HUDEP-2 (cell line): ENCODE results near the gene CHRNG.
"Not testable (repeated sequence)": the region's sequence is repeated elsewhere in the genome, so short reads cannot be mapped to it uniquely, and the experiment has no call there.

ENCODE experiments used
- DNase-seq, 76 experiments: peaks; one replicate each; lab custom pipeline; 2025; ENCODE audit not compliant: unreplicated experiment in 76 of 76; lab: John Stamatoyannopoulos, UW

The CHRNG gene

DNA sequence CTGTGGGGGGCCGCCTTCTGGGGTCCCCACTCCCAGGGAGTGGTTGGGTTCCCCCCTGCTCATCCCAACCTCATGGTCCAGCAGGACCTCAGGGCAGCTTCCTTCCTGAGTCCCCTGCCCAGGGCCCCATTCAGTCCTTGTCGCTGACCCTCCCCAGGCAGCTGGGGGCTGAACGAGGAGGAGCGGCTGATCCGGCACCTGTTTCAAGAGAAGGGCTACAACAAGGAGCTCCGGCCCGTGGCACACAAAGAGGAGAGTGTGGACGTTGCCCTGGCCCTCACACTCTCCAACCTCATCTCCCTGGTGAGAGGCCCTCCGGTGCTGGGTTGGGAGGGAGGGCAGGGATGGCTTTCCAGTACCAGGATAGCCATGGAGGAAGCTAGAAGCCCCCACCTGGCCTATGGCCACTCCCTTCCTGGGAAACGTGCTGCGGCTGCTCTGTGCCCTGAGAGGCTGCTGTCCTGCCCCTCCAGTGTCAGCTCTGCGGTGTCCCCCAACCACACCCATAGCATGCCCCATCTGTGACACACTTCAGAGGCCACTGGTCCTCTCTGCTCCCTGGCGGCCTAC lies 13.0 kb upstream of the CHRNG start:
- no peak for DNase-seq

DNA sequence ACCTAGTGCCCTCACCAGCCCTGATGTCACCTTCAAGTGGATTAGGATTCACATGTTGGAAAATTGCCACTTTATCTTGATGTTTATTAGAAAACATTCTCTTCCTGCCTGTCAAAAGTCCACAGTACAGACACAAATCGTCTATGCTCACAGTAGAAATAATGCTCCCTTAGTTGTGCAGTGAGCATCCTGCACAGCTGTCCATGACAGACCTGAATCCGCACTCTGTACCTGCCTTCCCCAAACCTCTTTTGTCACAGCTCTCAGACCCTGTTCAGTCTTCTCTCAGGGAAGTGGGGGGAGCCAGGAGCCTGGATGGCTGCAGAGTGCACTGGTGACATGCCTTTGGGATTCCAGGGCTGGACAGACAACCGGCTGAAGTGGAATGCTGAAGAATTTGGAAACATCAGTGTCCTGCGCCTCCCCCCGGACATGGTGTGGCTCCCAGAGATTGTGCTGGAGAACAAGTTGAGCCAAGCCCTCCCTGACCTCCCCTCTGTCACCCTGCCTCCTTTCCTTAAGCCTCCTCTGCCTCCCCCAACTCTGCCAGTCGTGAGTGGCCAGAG lies 11.5 kb upstream of the CHRNG start:
- DNase-seq: no peak

DNA sequence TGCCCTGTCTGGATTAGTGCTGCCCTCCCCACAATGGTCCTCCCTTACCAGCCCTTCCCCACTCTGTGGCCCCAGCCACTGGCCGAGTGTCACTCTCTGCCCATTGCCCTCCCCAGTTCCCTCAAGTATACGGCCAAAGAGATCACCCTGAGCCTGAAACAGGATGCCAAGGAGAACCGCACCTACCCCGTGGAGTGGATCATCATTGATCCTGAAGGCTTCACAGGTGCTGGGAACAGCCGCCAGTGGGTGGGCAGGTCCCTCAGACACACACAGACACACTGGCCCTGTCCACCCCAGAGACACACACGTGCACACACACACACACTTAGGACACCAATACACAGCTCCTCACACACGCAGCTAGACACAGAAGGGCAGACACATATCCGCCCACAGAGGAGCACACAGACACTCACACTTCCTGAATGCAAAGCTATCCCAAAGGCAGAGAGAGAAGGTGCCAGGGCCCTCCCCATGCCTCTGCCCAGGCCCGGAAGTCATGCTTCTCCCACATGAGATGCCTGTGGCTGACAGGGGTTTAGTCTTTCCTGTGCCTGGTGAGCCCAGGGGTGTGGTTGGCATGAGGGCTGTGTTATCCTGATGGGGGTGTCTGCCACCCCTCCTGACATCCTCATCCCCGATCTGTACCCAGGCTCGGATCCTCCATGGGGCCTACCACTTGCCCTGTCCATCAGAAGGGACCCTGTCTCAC lies 10.6 kb upstream of the CHRNG start:
- DNase-seq: no peak

DNA sequence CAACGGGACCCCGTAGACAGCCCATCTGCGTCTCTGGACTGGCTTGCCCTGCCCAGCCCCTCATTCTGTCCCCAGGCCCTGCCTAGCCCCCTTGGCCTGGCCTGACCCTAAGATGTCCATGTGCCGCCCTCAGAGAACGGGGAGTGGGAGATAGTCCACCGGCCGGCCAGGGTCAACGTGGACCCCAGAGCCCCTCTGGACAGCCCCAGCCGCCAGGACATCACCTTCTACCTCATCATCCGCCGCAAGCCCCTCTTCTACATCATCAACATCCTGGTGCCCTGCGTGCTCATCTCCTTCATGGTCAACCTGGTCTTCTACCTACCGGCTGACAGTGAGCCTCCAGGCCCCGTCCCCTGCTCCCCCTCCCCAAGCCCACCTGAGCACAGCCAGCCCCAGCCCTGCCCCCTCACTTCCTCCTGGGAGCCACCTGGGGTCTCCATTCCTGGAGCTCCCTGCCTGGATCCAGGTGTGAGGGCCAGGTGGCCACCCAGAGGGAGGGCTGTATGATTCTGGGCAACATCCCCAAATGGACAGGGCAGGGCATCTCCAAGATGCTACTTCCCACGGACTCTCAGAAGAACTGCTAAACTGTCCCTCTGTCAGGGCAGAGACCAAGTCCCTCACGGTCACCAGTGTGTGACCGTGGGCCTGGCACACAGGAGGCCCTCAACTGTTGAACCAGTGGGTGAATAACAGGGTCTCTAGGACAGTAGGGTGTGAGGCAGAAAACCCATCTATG lies 9.5 kb upstream of the CHRNG start:
- no peak for DNase-seq

DNA sequence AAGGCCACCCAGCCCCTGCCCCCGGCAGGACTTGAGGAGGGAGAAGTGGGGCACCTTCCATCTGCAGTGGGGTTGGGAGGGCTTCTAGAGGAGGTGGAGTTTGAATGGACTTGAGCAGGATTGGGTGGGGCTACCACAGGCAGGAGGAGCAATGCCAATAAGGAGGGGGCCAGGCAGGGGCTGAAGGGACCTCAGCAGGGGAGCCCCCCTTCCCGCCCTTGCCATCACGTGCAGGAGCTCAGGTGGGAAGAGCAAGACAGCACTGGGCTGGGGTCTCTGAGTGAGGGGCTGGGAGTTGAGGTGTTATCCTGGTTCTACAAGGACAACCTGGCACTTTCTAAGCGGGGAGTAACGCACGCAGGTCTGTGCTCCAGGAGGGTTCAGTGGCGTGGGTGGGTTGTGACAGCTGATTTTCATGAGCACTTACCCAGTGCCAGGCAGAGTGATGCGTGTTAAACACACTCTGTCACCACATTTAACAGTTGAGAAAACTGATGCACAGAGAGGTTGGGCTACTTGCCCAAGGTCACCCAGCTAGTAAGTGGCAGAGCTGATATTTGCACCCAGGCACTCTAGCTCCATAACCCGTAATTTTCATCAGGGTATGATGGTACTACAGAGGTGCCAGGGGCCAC lies 8.7 kb upstream of the CHRNG start:
- no peak for DNase-seq

DNA sequence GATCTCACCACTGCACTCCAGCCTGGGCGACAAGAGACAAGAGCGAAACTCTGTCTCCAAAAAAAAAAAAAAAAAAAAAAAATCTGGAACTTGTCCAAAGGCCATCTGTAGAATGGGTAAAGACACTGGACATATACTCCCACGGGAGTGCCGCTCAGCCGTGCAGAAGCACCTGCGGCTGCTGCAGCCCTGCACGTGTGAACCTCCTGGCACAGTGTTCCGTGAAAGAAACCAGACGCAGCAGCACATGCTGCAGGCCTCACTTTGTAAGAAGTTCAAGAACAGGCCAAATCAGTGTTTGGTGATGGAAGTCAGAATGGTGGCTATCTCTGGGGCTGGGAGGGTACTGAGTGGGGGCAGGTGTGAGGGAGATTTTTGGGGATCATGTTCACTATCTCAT lies 7.1 kb upstream of the CHRNG start:
- no peak for DNase-seq

DNA sequence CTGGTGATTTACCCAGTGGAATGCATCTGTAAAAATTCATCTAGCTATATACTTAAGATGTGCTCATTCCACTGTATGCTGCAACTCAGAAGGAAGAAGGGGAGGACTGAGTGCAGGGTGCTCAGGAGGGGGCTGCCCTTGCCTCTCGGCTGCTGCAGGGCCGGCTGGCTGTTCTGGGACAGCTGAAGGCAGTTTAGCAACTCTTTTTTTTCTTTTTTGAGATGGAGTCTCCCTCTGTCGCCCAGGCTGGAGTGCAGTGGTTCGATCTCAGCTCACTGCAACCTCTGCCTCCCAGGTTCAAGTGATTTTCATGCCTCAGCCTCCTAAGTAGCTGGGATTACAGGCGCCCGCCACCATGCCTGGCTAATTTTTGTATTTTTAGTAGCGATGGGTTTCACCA lies 6.7 kb upstream of the CHRNG start:
- not testable (repeated sequence) for DNase-seq

DNA sequence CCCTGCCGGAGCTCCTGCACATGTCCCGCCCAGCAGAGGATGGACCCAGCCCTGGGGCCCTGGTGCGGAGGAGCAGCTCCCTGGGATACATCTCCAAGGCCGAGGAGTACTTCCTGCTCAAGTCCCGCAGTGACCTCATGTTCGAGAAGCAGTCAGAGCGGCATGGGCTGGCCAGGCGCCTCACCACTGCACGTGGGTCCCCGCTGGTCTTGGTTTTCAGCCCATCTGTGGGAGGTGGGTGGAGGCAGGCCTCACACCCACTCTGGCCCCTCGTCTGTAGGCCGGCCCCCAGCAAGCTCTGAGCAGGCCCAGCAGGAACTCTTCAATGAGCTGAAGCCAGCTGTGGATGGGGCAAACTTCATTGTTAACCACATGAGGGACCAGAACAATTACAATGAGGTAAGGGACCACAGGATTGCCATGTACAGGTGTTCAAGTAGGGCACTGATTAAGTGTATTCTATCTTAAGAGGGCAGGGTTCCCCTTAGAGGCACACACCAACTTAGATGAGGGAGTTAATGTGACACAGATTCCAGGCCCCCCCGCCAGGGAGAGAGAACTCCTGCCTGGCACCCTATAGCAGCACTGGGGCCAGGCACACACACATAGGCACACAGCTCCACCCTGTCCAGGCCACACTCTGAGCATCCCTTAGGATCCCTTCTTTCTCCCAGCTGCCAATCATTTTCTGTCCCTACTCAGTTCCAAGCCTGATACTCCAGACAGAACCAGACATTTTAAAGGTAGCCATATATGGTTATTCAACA lies 5.4 kb upstream of the CHRNG start:
- peak in 2 of 76 experiments; percentile 11 to 26 for DNase-seq

DNA sequence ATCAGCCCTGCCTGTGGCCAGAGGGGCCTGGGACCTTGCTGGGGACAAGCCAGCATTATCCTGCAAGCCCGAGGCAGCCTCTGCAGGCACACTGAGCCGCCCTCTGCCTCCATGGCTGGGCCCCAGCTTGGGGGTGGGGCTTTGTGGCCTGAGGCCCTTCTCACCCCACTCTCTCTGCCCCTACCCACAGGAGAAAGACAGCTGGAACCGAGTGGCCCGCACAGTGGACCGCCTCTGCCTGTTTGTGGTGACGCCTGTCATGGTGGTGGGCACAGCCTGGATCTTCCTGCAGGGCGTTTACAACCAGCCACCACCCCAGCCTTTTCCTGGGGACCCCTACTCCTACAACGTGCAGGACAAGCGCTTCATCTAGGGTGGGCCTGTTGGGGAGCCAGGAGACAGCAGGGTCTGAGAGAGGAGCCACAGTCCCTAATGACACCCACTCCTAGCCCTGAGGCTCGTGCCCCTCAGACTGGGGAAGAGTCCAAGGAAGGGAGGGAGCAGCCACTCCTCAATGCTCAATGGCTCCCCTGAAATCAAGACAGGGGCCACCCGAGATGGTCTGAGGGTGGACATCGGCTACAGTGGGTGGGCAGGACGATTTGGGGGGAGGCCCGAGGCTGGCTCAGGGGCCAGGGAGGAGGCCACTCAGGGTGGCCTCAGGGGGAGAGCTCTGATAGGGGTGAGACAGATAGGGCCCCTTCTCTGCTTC lies 4.4 kb upstream of the CHRNG start:
- DNase-seq: no peak

DNA sequence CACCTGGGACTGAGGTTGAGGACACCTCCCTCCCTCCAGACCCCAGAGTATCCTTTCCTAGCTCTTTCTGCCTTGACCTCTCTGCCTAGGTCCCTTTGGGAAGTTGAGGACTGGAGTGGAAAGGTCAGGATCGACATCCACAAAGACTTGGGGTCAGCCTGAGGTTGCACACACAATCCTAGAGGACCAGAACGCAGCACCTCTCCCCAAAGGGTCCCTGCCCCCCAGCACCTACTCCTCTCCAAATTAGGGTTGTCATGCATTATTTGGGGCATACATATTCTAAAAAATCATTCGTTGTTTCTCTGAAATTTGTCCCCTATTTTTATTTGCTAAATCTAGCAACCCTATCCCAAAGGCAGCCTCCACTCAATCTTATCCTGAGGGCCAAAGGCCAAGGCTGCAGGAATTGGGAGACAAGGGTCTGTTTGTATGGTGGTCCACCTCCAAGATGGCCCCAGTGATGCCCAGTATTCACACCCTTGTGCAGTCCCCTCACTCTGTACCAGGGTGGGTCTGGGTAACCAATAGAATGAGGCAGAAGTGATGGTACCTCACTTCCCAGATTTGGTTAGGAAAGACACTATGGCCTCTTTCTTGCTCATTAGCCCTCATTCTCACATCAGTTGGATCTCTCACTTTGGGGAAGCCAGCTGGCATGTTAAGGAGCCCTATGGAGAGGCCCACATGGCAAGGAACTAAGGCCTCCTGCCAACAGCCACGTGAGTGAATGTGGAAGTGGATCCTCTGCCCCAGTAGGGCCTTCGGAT lies 3.5 kb upstream of the CHRNG start:
- no peak for DNase-seq

DNA sequence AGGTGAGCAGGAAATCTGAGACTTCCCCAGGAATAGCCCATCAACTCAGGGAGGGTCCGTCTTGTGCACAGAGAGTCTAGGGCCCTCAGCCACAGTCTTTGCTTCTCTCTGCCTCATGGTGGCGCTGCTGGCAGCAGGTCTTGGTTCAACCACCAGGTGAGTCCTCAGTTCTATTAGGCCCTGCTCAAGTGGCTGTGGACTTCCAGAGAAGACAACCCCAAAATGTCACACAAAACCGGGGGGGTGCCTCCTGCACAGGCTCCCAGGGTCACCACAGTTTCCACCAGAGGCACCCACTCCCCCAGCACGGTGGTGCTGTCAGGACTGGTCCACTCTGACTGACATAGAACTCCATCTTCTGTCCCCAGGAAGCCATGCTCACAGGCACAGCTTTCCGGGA lies 2.4 kb upstream of the CHRNG start:
- peak in 4 of 76 experiments; percentile 5 to 23 (median 21) for DNase-seq

DNA sequence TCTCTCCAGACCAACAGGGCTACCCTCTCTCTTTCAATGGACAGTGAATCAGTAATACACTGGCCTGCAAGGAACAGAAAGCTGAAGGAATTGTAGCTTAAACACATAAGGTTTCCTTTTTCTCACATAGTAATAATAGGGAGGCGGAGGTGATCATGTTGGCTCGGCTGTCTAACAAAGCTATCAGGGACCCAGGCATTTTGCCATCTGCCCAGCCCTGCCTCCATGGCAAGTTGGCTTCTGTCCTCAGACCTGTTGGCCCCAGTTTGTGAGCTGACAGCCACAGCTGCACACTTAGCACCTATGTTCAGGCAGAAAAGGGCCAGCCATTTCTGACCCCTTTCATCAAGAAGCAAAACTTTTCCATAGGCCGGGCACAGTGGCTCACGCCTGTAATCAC lies 2.0 kb upstream of the CHRNG start:
- DNase-seq: peak in 8 of 76 experiments; percentile 11 to 43 (median 20)

DNA sequence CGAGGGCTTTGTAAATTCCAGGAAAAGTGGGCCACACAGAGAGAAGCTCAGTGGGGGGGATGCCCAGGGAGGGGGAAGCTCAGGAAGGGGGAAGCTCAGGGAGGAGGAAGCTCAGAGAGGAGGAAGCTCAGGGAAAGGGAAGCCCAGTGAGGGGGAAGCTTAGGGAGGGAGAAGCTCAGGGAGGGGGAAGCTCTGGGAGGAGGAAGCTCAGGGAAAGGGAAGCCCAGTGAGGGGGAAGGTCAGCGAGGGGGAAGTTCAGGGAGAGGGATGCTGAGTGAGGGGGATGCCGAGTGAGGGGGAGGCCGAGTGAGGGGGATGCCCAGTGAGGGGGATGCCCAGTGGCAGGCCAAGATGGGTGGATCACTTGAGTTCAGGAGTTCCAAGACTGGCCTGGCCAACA lies 821 bp upstream of the CHRNG start:
- no peak for DNase-seq

DNA sequence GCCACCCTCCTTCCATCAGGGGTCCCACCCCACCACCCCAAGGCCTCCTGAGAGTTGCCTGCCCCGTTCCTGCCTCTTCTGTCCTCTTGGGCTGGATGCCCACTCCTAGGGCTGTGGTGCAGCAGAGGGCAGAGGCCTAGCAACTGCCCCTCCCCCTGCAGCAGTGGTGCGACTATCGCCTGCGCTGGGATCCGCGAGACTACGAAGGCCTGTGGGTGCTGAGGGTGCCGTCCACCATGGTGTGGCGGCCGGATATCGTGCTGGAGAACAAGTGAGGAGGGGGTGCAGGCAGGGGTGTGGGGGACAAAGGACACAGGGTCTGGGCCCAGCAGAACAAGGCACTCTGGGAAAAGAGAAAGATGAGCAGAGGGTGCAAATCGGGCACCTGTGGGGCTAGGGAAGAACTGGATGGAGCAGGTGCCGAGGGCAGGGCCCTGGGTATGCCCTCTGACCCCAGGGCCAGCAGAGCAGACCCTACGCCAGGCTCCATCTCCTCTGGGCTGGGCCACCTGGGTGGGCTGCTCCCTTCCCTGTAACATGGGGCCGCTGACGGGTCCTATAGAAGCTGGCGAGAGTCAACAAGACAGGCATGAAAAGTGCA lies 1.0 kb downstream of the CHRNG start:
- DNase-seq: no peak

DNA sequence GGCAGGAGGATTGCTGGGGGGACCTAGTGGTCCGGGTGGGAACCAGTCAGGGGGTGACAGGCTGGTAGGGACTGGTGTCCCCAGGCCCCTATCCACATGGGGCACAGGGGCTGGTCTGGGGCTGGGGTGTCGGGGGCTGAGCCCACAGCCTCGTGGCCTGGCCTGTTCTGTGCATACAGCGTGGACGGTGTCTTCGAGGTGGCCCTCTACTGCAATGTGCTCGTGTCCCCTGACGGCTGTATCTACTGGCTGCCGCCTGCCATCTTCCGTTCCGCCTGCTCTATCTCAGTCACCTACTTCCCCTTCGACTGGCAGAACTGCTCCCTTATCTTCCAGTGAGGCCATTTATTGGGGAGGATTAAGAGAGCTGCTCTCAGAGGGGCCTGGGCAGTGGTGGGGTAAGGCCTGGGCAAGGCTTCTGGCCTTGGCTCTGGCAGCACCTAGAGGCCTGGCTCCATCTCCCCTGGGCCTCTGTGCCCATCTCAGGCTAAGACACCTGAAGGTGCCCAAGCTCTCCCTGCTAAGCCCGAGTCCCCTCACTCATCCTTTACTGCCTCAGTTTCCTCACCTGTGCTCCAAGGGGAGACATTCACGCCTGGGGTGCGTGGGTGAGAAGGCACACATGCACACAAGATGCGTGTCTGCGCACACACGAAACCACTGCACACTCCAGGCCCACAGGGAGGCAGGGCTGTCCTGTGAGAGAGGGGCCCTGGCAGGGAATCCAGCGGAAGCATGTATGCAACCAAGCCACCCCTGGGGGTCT lies 1.9 kb downstream of the CHRNG start:
- peak in 16 of 76 experiments; percentile 3 to 60 (median 20) for DNase-seq

DNA sequence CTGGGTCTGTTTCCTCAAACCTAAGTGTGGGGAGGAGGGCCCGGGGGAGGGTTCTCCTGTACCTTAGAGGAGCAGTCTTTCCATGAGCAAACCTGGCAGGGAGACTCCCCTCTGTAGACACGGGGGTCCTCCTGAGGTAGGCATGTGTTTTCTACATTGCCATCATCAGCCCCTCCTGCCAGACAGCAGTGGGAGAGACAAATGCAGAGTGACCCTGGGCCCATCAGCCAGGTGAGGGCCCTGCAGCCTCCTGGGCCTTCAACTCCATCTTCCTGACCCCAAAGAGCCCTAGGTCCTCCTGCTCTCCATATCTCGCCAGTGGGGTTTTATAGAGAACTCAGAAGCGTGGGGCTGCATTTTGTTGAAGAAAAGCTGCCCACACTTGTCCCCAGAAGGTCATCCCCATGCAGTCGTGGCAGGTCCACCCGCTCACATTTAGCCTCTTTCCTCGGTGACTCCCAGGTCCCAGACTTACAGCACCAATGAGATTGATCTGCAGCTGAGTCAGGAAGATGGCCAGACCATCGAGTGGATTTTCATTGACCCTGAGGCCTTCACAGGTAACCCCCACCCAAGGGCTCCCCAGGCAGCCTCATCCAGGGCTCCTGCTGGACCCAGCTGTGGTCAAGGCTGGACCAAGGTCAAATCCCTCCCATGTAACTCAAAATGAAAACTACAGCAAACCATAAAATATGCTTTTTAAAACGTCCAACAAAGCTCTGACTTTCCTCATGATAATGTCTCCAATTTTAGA lies 2.6 kb downstream of the CHRNG start:
- no peak for DNase-seq
